NCI-H1694 (cell line): ENCODE results near the gene TNS3.
"Not testable (repeated sequence)": the region's sequence is repeated elsewhere in the genome, so short reads cannot be mapped to it uniquely, and the experiment has no call there.

Experiments used
- DNase-seq: peaks from one replicate; lab custom pipeline; 2025; lab: John Stamatoyannopoulos, UW

TNS3 gene

GRCh38 chr7:47602272-47603004 is 20.5 kb upstream of the TNS3 start:
- DNase-seq = no peak

- DNase-seq = no peak
Observed at GRCh38 chr7:47601881-47602249, 20.0 kb upstream of the TNS3 start.

DNA sequence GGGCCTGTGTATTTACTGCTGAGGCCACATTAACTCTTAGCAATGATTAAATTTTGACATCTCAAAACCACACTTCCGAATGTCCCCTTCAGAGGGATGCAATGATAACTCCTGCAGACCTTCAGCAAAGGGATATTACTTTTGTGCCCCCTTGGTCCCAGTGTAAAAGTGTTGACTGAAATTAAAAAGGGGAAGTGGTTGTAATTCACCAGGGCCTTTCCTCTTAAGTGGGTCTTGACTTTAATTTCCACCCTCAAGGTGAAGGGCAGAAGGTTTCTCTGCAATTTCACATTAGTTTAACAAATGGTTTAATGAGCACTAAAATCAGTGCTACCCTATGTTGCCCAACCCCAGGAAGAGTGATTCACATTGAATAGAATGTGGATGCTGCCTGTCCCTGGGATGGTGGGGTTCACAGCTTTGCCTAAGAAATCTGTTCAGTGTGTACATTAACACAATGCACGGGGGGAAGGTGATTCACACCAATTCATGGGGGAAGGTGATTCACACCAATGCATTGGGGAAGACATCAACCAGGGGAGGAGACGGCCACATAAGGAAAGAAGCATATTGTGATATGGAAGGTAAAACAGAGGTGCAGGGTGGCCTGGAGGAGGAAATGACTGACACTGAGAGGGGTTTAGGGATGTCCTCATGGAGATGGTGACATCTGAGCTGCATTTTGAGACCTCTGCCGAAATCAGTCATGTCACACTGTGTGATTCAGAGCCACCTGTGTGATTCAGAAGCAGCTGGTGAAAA is 19.4 kb upstream of the TNS3 start:
- no peak for DNase-seq

GRCh38 chr7:47600199-47601118 is 18.5 kb upstream of the TNS3 start:
- DNase-seq = no peak

GRCh38 chr7:47597379-47597778 is 15.5 kb upstream of the TNS3 start:
- no peak for DNase-seq

DNA sequence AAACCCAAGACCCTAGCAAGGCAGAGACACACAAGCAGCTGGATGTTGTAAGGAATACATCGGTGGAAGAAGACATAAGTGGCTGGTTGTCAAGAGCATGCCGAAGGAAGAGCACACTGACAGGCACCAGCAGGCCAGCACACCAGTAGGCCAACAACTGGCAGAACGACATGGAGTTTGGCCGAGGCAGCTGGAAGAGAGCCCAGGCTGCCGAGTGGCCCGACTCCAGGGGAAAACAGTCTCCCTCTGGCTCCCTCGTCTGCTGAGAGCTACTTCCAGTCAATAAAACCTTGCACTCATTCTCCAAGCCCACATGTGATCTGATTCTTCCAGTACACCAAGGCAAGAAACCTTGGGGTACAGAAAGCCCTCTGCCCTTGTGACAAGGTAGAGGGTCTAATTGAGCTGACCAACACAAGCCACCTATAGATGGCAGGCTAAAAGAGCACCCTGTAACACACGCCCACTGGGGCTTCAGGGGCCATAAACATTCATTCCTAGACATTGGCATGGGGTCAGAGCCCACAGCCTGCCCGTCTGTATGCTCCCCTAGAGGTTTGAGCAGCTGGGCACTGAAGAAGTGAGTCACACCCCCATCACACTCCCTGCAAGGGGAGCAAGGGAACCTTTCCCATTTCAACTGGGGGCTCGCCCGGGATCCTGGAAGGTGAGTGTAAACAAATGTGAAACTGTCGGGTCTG is 14.7 kb upstream of the TNS3 start:
- no peak for DNase-seq

- DNase-seq = no peak
Observed at GRCh38 chr7:47594406-47594805, 12.5 kb upstream of the TNS3 start.

- no peak for DNase-seq
Observed at GRCh38 chr7:47591655-47592572, 10.0 kb upstream of the TNS3 start.

DNA sequence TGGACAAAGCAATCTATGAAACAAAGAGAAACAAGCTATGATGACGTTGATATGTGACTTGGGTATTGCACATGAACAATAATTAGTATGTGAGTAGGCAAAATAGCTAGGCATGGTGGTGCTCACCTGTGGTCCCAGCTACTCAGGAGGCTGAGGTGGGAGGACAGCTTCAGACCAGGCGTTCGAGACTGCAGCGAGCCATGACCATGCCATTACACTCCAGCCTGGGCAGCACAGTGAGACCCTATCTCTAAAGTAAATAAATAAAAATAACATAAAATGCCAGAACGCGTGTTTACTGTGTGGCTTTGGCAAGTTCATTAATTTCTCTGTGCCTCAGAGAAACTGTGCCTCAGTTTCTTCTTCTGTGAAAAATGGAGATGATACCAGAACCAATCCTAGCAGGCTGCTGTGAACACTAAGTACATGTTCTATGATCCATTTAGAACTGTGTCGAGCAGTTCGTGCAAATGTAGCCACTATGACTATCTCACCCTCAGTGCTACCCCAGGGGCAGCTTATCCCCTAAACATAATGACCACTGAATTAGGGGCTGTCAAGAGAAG is 9.3 kb upstream of the TNS3 start:
- no peak for DNase-seq

GRCh38 chr7:47590215-47590614 is 8.3 kb upstream of the TNS3 start:
- not testable (repeated sequence) for DNase-seq

GRCh38 chr7:47588704-47589225 is 6.9 kb upstream of the TNS3 start:
- no peak for DNase-seq

- no peak for DNase-seq
Observed at GRCh38 chr7:47587976-47588375, 6.1 kb upstream of the TNS3 start.

- no peak for DNase-seq
Observed at GRCh38 chr7:47587351-47587750, 5.4 kb upstream of the TNS3 start.

GRCh38 chr7:47586925-47587324 is 5.0 kb upstream of the TNS3 start:
- DNase-seq = no peak

- DNase-seq = not testable (repeated sequence)
Observed at GRCh38 chr7:47586161-47586670, 4.3 kb upstream of the TNS3 start.

DNA sequence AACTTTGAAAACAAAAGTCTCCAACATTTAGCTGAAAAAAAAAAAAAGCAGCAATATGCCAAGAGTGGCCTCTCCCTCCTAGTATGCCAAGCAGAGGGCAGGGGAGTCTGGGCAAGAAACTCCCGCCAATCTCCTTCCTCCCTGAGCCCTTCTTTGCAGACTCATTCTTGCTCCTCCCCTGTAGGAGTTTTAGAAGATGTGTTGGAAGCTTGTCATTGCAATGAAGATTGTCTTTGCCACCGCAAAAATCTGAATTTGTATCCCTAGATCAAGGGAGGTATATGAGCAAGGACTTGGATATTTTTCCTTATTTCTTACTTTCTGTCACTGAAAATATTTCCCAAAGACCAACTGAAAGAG is 2.6 kb upstream of the TNS3 start:
- no peak for DNase-seq

- no peak for DNase-seq
Observed at GRCh38 chr7:47583739-47584535, 2.0 kb upstream of the TNS3 start.

GRCh38 chr7:47582764-47583738 is 1.1 kb upstream of the TNS3 start:
- DNase-seq = no peak
